ENCODE measurements around the gene AZIN2.

AZIN2 gene

GRCh38 chr1:33157131-33157530, 76.2 kb downstream of the AZIN2 start:
- DNase-seq = no peak

DNA sequence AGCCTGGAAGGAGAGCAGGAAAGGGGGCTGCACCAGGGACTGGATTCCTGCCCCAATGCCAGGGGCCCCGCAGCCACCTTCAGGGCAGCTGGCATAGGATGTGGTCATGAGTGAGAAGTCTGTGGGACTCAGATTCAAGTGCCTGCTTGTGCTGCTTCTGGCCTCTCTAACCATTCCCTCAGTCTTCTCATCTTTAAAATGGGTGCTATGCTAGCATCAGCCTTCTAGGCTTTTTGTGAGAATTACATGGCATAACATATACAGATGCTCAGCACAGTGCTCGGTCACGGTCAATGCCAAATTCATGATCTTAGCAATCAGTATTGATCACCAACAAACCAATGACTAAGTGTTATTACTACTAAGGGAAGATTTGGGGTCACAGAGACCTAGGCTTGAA, 77.4 kb downstream of the AZIN2 start:
- DNase-seq = no peak

- DNase-seq = no peak
Measured at GRCh38 chr1:33159577-33159976, 78.6 kb downstream of the AZIN2 start.

DNA sequence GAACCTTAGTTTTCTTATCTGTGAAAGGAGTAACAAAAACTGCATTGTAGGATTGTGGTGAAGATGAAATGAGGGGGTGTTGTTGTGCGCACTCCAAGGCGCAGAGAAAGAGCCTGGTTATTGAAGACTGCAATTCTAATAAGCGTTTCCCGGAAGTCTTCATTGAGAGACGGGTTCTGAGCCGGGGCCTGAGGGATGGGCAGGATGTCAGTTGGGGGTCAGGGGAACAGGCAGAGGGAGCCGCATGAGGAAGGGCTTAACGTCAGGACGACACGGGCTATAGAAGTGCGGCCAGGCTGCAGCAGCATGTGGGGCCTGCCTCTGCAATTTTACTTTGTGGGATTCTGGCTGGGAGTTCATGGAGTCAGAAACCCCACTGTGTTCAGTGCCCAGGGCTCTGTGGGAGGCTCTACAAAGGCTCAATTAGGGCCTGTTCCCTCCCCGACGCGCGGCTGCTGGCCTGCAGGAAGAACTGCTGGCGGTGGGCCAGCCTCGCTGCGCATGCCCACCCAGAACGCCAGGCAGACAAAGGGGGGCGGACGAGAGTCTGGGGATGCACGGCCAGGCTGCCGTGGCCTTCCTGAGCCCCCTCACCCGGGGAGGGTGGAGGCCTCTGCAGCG, 80.2 kb downstream of the AZIN2 start:
- DNase-seq = no peak

- DNase-seq = no peak
Measured at GRCh38 chr1:33162141-33162540, 81.2 kb downstream of the AZIN2 start.

GRCh38 chr1:33163621-33164519, 82.9 kb downstream of the AZIN2 start:
- no peak for DNase-seq

- no peak for DNase-seq
Measured at GRCh38 chr1:33165209-33165608, 84.3 kb downstream of the AZIN2 start.

GRCh38 chr1:33165809-33166208, 84.9 kb downstream of the AZIN2 start:
- DNase-seq = no peak

DNA sequence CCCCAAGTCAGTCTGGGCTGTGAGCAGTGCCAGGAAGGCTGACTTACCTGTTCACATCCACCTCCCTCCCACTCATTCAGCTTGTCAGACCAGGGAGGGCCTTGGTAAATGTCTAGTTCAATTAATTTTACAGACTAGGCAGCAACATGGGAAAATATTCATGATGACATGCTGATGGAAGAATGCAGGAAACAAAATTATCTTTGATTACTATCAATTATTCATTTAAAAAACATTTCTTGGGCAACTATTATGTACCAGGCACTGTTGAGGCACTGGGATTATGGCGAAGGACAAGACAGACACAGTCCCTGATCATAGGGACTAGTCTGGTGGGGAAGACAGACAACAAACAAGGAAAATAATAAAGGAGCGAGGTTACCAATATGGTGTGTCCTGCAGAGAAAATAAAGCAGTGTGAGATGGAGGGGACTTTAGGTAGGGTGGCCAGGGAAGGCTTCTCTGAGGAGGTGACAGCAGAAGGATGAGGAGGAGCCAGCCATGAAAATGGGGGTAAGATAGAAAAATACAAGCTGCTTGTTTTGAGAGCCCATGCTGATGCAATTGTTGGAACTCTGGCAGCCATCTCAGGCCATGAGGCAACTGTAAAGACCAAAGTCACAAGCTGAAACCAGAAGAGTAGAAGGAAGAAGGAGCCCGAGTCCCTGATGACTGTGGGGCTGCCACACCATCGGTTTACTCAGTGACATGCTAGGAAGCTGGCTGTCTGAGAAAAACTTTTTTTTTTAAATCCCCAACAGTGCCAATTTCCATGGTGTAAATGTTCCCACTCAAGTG, 86.9 kb downstream of the AZIN2 start:
- DNase-seq = no peak

DNA sequence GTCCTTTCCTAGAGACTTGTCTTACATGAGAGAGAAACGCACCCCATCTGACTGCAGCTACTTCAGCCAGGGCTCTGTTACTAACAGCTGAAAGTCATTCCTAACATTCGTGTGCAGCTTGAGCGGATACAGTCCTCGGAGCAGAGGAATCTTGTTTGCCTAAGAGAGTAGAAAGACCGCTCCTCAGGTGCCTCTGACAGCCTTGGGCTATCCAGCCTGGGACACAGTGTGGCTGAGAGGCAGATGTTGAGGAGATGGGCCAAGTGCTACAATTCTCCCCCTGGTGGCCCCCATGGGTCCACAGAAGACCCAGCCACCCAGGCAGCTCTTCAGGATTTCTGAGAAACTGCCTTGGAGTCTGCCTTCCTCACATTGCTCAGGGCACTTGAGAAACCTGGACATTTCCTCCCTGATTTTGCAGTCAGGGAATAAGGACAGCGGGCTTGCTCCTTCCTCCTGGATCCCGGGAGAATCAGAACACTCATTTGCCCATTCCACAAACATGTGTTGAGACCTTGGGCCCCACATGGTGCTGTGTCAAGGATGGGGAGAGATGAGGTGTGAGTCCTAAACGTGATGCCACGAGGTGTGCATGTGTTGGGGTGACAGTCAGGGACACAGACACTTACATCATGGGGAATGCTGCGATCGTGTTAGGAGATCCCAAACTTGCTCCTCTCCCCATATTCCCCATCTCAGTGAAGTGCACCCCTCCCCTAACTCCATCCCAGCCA, 87.8 kb downstream of the AZIN2 start:
- DNase-seq = no peak

- peak; percentile 25 for DNase-seq
Measured at GRCh38 chr1:33169290-33170055, 88.5 kb downstream of the AZIN2 start.

Measured in NCI-H187 treated with DMSO at 0.1 percent for 48 hours (cell line).